Neural progenitor cell (in vitro differentiated cells): Measurements from ENCODE around the gene NEK6.

ENCODE experiments used
- CTCF ChIP-seq: fragments of 200-600 bp; sonication (generic); IDR thresholded peaks from 2 replicates; pipeline ENCODE4 v1.5.1; 2017; ENCODE audit warnings: antibody characterized with exemption, mild to moderate bottlenecking
- EZH2 ChIP-seq: fragments of 200-600 bp; sonication (generic); IDR thresholded peaks from 2 replicates; pipeline ENCODE4 v1.6.1; 2017; ENCODE audit warnings: antibody characterized with exemption, mild to moderate bottlenecking, moderate library complexity

GRCh38 chr9:124218987-124219461 is 38.7 kb upstream of the NEK6 start:
- TF ChIP-seq CTCF = no peak
- no peak for TF ChIP-seq EZH2
